ENCODE measurements around the gene ADAMTS15.

Gene ADAMTS15

DNA sequence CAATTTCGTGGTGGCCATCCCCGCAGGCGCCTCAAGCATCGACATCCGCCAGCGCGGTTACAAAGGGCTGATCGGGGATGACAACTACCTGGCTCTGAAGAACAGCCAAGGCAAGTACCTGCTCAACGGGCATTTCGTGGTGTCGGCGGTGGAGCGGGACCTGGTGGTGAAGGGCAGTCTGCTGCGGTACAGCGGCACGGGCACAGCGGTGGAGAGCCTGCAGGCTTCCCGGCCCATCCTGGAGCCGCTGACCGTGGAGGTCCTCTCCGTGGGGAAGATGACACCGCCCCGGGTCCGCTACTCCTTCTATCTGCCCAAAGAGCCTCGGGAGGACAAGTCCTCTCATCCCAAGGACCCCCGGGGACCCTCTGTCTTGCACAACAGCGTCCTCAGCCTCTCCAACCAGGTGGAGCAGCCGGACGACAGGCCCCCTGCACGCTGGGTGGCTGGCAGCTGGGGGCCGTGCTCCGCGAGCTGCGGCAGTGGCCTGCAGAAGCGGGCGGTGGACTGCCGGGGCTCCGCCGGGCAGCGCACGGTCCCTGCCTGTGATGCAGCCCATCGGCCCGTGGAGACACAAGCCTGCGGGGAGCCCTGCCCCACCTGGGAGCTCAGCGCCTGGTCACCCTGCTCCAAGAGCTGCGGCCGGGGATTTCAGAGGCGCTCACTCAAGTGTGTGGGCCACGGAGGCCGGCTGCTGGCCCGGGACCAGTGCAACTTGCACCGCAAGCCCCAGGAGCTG lies 24.8 kb downstream of the ADAMTS15 start:
- TF ChIP-seq, protein P1, sequence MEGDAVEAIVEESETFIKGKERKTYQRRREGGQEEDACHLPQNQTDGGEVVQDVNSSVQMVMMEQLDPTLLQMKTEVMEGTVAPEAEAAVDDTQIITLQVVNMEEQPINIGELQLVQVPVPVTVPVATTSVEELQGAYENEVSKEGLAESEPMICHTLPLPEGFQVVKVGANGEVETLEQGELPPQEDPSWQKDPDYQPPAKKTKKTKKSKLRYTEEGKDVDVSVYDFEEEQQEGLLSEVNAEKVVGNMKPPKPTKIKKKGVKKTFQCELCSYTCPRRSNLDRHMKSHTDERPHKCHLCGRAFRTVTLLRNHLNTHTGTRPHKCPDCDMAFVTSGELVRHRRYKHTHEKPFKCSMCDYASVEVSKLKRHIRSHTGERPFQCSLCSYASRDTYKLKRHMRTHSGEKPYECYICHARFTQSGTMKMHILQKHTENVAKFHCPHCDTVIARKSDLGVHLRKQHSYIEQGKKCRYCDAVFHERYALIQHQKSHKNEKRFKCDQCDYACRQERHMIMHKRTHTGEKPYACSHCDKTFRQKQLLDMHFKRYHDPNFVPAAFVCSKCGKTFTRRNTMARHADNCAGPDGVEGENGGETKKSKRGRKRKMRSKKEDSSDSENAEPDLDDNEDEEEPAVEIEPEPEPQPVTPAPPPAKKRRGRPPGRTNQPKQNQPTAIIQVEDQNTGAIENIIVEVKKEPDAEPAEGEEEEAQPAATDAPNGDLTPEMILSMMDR (IDR thresholded peaks at IDR 0.05; ENCODE audit: low read depth, low read length, missing control alignments) = no peak
- DNase-seq (ENCODE audit: extremely low read depth, low read depth) = no peak
- H3K4me3 ChIP-seq (replicated peaks; ENCODE audit: low read depth, low read length) = no peak overlapping the region

DNA sequence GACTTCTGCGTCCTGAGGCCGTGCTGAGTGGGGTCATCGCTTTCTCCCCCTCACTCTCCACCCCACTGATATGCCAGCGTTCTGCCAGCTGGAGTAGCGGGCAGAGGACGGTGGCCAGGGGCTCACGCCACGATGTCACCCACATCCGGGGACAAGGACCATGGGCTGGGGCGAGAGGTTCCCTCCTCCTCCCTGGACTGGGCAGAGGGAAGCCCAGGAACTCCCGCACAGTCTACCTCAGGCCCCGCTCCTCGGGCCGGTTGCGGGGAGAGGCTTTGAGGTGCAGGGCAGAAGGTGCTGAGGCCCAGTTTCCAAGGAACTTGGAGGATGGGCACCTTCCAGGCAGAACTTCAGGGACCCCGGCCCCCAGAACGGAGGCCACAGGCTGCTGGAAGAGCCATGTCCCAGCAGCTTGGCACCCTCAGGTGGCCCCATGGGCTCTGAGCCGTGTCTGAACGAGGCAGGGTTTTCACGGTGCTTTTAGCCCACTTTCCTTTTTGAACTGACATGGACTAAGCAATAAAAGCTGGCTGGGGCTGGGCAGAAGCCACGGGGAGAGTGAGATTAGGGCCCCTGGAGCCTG lies 25.4 kb downstream of the ADAMTS15 start:
- DNase-seq (ENCODE audit: extremely low read depth, low read depth) = no peak
- TF ChIP-seq, protein P1 (IDR thresholded peaks at IDR 0.05; ENCODE audit: low read depth, low read length, missing control alignments) = no peak

DNA sequence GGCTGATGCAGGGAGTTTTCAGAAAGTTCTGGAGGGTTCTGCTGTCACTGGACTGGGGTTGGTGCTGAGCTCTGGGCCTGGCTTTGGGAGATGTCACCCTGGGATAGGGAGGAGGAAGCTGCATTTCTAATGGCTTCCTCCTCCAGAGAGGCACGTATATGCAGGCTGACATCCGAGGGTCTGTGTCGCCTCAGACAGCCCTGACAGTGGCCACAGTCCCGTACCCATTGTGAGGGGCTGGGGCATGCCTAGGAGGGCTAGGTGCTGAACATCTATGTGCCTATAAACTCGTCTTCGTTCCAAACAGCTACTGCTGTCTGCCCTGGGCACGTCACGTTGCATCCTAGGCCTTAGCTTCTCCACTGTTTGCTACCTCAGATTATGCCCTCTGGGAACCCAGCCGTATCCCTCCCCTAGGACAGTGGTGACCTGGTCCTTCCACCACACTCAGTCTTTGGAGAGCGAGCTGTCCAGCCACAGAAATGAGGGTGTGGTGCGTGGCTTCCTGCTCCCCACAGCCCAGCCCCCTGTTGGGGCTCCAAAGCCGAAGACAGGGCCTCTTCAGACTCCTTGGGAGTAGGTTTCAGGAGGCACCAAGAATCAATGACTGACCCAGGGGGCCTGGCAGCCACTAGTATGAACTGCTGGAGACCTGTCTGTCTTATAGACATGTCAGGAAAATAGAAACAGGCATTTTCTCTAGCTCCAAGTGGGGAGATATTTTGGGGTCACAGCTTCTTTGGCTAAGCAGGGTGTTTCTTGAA lies 26.4 kb downstream of the ADAMTS15 start:
- H3K4me3 ChIP-seq (replicated peaks; ENCODE audit: low read depth, low read length) = no peak overlapping the region
- DNase-seq (ENCODE audit: extremely low read depth, low read depth) = no peak
- TF ChIP-seq, protein P1 (IDR thresholded peaks at IDR 0.05; ENCODE audit: low read depth, low read length, missing control alignments) = no peak

More for the DNA sequence above, 25.4 kb downstream of the ADAMTS15 start:
- no peak overlapping the region for H3K4me3 ChIP-seq (replicated peaks; ENCODE audit: low read depth, low read length)

DNA sequence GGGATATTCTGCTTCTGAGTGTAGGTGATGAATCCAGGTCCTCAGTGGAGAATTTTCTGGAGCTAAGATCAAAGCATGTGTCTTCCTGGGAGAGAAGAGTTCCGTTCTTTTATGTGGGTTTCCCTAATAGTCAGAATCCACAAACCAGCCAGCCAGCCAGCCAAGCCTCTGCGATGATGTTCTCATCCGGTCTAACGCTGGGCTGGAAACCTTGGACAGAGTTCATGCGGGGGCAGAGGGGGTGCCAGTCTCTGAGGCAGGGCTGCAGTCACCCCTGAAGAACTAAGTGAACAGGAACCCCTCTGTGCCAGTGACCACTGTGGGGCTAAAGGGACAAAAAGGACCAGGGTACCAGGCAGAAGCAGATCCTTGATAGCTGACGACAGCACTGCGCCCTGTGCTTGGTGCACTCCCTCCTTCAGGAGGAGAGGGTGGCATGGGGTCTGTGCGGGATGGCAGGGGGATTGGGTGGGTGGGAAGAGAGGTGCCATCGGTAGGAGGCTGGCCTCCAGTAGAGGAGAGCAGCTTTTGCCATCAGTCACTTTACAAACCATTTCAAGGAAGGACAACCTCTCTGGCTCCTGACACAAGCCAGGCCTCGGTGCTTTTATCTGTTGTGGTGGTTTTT lies 27.1 kb downstream of the ADAMTS15 start:
- TF ChIP-seq, protein P1 (IDR thresholded peaks at IDR 0.05; ENCODE audit: low read depth, low read length, missing control alignments) = no peak
- no peak overlapping the region for H3K4me3 ChIP-seq (replicated peaks; ENCODE audit: low read depth, low read length)
- no peak for DNase-seq (ENCODE audit: extremely low read depth, low read depth)

DNA sequence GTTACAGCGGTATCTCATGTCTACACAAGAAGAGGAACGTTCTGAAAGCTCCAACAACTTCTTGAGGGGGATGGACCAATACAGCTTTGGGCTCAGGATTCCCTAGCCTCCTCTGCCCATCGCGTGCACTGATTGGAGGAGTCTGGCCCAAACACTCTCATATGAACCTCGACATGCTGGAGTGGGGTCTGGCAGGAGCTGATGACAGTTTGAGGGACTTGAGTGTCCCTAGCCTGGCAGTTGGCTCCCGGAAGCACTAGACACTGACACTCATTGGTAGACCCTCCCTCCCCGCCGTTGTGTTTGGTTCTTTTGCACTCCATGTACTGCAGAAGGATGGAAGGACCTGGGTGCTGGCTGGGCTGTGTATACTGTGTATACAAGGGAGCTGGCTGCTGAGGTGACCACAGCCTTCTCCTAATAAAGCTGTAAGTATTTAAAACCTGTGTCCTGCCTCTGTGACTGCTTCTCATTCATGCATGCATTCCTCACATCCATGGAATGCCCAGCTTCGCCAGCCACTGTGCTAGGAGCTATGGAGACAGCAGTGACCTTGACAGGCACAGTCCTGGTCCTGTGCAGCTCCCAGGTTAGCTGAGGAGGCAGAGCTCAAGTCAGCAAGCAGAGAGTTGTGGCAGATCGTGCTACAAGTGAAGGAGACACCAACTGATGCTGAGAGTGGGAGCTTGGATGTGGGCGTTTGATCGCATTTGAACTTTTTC lies 27.9 kb downstream of the ADAMTS15 start:
- no peak for DNase-seq (ENCODE audit: extremely low read depth, low read depth)
- TF ChIP-seq, protein P1 (IDR thresholded peaks at IDR 0.05; ENCODE audit: low read depth, low read length, missing control alignments) = no peak
- H3K4me3 ChIP-seq (replicated peaks; ENCODE audit: low read depth, low read length) = no peak overlapping the region

DNA sequence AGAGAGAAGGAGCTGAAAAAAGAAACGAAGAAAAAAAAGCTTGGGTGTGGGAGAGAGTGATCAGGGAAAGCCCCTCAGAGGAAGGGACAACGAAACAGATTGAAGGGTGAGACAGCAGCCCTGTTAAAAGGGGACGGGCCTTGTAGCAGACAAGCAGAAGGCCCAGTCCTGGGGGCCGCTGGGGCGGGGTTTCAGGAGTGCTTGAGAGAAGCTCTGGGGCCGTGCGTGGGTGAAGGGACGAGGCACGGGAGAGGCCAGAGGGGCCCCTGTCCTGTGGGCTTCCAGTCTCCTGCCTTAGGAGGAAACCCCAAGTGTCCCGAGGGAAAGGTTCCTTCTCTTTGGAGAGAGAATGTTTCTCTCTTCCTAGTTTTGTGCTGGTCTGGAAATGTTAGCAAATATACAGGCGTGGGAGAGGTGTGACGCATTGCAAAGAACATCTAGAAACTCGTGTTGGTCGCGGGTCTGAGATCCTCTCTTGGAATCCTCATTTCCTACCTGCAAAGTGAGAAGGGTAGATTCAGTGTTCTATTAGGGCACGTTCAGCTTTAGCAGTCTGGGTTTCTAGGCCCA lies 28.6 kb downstream of the ADAMTS15 start:
- TF ChIP-seq, protein P1 (IDR thresholded peaks at IDR 0.05; ENCODE audit: low read depth, low read length, missing control alignments) = no peak
- DNase-seq (ENCODE audit: extremely low read depth, low read depth) = no peak
- no peak overlapping the region for H3K4me3 ChIP-seq (replicated peaks; ENCODE audit: low read depth, low read length)
